Transverse colon (tissue), 3 donors: Measurements from ENCODE around the gene BAZ1A.

Experiments
- EP300 ChIP-seq: sonication (generic); formaldehyde crosslinking; IDR thresholded peaks from one replicate; pipeline ENCODE4 v1.6.1; 2017; ENCODE audit warnings: antibody characterized with exemption, low read depth
- POLR2A ChIP-seq: fragments of 450-650 bp; IDR thresholded peaks from one replicate; pipeline ENCODE4 v1.6.1; 2016; ENCODE audit warnings: antibody characterized with exemption, mild to moderate bottlenecking, moderate library complexity
- TF ChIP-seq, protein P1 (sequence below), 5 experiments: fragments of 200-600 bp in 3 of 5; fragments of 450-650 bp in 2 of 5; sonication (generic) in 3 of 5; IDR thresholded peaks; 1 replicate in 2 of 5; 2 replicates in 3 of 5; pipeline ENCODE4 v1.5.1; 2016 to 2017; ENCODE audit warnings: antibody characterized with exemption in 5 of 5, inconsistent platforms in 3 of 5, mild to moderate bottlenecking in 2 of 5, moderate library complexity in 1 of 5

DNA sequence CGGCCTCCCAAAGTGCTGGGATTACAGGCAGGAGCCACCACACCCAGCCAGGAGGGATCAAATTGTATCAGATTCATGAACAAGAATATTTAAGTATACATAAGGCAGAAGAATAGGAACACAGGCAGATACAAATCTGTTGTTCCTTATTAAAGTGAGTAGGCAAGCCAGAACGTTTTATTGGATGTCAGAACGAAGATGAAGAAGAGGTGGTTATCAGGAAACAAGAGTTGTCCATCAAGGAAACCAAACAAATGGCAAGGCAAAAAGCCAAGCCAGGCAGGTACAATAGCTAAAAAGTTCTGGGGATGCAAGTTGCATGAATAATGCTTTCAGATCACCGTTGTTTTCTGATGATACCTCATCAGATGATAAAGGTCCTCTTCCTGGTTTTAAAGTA is 31.1 kb upstream of the BAZ1A start:
- TF ChIP-seq, protein P1, sequence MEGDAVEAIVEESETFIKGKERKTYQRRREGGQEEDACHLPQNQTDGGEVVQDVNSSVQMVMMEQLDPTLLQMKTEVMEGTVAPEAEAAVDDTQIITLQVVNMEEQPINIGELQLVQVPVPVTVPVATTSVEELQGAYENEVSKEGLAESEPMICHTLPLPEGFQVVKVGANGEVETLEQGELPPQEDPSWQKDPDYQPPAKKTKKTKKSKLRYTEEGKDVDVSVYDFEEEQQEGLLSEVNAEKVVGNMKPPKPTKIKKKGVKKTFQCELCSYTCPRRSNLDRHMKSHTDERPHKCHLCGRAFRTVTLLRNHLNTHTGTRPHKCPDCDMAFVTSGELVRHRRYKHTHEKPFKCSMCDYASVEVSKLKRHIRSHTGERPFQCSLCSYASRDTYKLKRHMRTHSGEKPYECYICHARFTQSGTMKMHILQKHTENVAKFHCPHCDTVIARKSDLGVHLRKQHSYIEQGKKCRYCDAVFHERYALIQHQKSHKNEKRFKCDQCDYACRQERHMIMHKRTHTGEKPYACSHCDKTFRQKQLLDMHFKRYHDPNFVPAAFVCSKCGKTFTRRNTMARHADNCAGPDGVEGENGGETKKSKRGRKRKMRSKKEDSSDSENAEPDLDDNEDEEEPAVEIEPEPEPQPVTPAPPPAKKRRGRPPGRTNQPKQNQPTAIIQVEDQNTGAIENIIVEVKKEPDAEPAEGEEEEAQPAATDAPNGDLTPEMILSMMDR (IDR thresholded peaks at IDR 0.05) = no peak
- TF ChIP-seq POLR2A (no peak), EP300 (no peak)
